Endothelial cell of hepatic sinusoid (primary cell): Measurements from ENCODE around the gene SEMA4F.

Experiments
- in situ Hi-C: cut with HindIII; loops from 2 replicates; pipeline ENCODE4 v1.10.0; 2017; ENCODE audit warnings: low sequenced_read_pairs

SEMA4F gene

GRCh38 chr2:74702001-74702715 lies 48.1 kb downstream of the SEMA4F start:
- in situ Hi-C loops, result no loop called here

GRCh38 chr2:74703373-74703772 lies 49.3 kb downstream of the SEMA4F start:
- in situ Hi-C loops, result no loop called here

- in situ Hi-C loops, result no loop called here
Observed at GRCh38 chr2:74704216-74704615, 50.2 kb downstream of the SEMA4F start.

- in situ Hi-C loops, result no loop called here
Observed at GRCh38 chr2:74706741-74707140, 52.7 kb downstream of the SEMA4F start.

- in situ Hi-C loops, result no loop called here
Observed at GRCh38 chr2:74707837-74708236, 53.8 kb downstream of the SEMA4F start.

GRCh38 chr2:74708296-74708695 lies 54.2 kb downstream of the SEMA4F start:
- in situ Hi-C loops, result no loop called here

GRCh38 chr2:74708883-74709282 lies 54.8 kb downstream of the SEMA4F start:
- in situ Hi-C loops, result no loop called here

- in situ Hi-C loops, result no loop called here
Observed at GRCh38 chr2:74712223-74713053, 58.4 kb downstream of the SEMA4F start.

GRCh38 chr2:74714691-74715080 lies 60.6 kb downstream of the SEMA4F start:
- in situ Hi-C loops, result no loop called here

GRCh38 chr2:74715081-74715791 lies 61.2 kb downstream of the SEMA4F start:
- in situ Hi-C loops, result no loop called here

- in situ Hi-C loops, result no loop called here
Observed at GRCh38 chr2:74715880-74716279, 61.8 kb downstream of the SEMA4F start.

GRCh38 chr2:74719066-74719465 lies 65.0 kb downstream of the SEMA4F start:
- in situ Hi-C loops, result no loop called here

- in situ Hi-C loops, result no loop called here
Observed at GRCh38 chr2:74721316-74721715, 67.3 kb downstream of the SEMA4F start.

- in situ Hi-C loops, result no loop called here
Observed at GRCh38 chr2:74724496-74724895, 70.4 kb downstream of the SEMA4F start.

GRCh38 chr2:74725287-74725686 lies 71.2 kb downstream of the SEMA4F start:
- in situ Hi-C loops, result no loop called here

GRCh38 chr2:74728842-74729241 lies 74.8 kb downstream of the SEMA4F start:
- in situ Hi-C loops, result no loop called here

GRCh38 chr2:74730530-74730929 lies 76.5 kb downstream of the SEMA4F start:
- in situ Hi-C loops, result no loop called here
